Midbrain (tissue), 1 donor: ENCODE data around the gene CD44.

Experiments used
- DNase-seq: peaks from one replicate; lab custom pipeline; 2025; lab: John Stamatoyannopoulos, UW

Gene CD44

DNA sequence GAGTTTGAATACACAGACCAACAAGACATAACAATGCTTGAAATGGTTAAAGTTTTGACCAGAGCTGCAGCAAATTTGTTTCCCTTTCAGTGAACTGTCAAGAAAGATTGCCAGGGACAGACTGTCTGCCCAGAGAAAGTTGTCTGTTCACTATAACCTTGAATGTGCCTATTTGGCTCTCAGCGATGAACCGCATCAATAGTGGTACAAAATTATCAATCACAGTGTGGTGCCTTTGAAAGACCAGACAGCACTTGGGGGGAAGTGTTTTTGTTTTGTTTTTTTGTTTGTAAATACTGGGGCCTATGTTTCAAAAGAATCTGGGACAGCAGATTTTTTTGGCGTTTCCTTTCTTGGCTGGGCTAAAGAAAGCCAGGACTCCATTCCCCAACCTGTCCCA, 123.1 kb downstream of the CD44 start:
- DNase-seq = peak; percentile 30

GRCh38 chr11:35262735-35263134, 123.8 kb downstream of the CD44 start:
- DNase-seq = no peak

DNA sequence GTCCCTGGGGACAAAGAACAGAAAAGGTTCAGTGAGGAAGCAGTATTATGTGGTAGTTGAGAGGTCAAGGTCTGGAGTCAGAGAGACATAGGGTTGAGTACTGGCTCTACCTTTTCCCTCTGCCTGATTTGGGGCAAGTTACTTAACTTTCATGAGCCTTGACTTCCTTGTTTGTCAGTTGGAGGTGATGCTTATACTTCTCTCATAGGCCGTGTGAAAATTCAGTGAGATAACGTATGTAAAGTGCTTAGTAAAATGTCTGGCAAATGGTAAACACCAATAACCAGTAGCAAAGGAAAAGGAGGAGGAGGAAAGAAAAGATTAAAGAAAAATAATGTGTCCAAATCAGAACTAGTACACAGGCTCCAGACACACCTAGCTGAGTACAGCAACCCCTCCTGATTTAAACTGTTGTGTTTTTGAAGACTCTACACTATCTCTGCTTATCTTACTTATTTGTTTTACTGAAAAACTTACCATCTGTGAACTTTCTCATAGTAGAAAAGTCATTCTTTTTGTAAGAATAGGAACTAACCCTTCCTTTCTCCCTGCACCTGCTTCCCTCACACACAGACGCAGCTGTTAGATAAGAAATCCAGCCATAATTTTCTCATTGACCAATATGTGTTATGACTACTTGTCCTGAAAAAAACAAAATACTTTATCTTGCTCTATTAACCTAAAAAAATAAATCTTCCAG, 126.9 kb downstream of the CD44 start:
- no peak for DNase-seq

- DNase-seq = no peak
Measured at GRCh38 chr11:35267504-35267903, 128.5 kb downstream of the CD44 start.

DNA sequence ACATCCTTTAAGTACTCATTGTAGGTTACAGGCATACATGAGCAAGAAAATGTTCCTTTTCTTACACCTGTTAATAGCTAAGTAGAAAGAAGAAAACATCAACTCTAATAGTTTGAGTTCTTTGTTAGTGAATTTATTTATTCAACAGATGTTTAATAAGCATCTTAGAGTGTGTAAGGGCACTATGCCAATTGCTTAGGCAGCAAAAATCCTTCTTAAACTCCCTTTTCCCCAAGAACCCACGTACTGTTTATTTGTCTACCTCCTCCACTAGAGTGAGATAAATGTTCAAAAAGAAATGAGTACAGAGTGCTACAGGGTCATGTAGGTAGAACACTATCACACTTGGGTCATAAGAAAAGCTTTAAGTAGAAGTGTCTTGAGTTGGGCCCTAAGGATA, 131.4 kb downstream of the CD44 start:
- no peak for DNase-seq

- no peak for DNase-seq
Measured at GRCh38 chr11:35271031-35271430, 132.1 kb downstream of the CD44 start.

GRCh38 chr11:35272391-35272902, 133.5 kb downstream of the CD44 start:
- DNase-seq = no peak

- DNase-seq = peak; percentile 61
Measured at GRCh38 chr11:35274909-35275785, 136.2 kb downstream of the CD44 start.

- peak; percentile 61 for DNase-seq
Measured at GRCh38 chr11:35275786-35276170, 136.8 kb downstream of the CD44 start.

DNA sequence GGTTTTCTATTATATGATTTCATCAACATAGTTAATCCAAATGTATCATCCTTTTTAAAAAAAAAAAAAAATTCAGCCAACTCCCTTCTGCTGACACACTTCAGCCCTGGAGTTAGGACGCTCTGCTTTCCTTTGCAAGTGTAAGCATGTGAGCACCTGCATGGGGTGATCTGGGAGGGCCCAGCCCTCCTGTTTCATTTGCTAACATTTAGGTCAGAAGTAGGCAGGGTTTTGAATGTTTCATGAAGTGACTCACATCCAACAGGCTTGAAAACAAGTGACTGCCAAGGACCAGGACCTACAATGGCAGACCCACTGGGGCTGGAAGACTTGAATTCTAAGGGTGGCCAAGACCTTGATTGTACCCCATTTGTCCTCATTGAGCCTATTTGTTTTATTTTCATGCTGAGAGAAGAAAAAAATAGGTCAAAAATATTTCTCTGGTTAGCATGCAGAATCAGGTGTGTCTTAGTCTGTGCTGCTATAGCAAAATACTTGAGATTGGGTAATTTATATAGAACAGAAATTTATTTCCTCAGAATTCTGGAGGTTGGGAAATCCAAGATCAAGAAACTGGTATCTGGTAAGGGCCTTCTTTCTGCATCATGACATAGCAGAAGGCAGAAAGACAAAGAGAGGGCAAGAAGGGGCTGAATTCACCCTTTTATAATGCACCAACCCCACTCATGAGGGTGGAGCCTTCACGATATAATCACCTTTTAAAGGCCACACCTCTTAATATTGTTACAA, 137.6 kb downstream of the CD44 start:
- DNase-seq = peak; percentile 44

GRCh38 chr11:35277827-35278226, 138.9 kb downstream of the CD44 start:
- no peak for DNase-seq

DNA sequence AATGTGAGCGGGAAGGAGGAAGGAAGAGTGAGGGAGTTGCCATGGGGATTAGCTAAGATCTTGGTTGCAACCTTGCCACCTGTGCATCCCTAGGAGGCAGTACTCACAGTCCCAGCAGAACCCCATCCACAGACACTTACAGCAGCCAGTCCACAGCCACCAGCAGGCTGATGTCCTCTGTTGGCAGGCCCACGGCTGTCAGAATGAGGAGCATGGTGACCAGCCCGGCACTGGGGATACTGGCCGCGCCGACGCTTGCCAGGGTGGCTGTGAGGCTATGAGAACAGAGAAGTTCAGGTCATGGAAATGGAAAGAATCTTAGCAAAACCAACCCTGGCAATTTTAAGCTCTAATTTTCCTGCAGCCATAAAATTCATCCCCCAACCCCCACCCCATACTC, 141.8 kb downstream of the CD44 start:
- no peak for DNase-seq

GRCh38 chr11:35281169-35281688, 142.3 kb downstream of the CD44 start:
- no peak for DNase-seq
